HEK293T (cell line): ENCODE results near the gene CD300LF.

Source experiments
- ELF4 ChIP-seq: fragments of 450-650 bp; IDR thresholded peaks from 2 replicates; pipeline ENCODE4 v1.6.1; 2017; ENCODE audit warnings: antibody characterized with exemption
- NFRKB ChIP-seq: fragments of 450-650 bp; IDR thresholded peaks from 2 replicates; pipeline ENCODE4 v1.6.1; 2016; ENCODE audit warnings: mild to moderate bottlenecking, moderate library complexity
- PKNOX1 ChIP-seq: fragments of 450-650 bp; IDR thresholded peaks from 2 replicates; pipeline ENCODE4 v1.6.1; 2016
- TARDBP ChIP-seq: fragments of 450-650 bp; IDR thresholded peaks from 2 replicates; pipeline ENCODE4 v1.6.1; 2016

GRCh38 chr17:74712756-74713155, at the start of gene CD300LF:
- no peak for TF ChIP-seq ELF4
- no peak for TF ChIP-seq NFRKB
- TF ChIP-seq TARDBP: no peak
- no peak for TF ChIP-seq PKNOX1
